ENCODE measurements around the gene EPB41L3.

- no peak for TF ChIP-seq EZH2phosphoT487 (IDR thresholded peaks at IDR 0.05; ENCODE audit: unreplicated experiment)
- no peak for TF ChIP-seq CTCF (conservative IDR thresholded peaks at IDR 0.05; ENCODE audit: low read depth in 2 of 2)
These were observed 173.5 kb downstream of the EPB41L3 start for GRCh38 chr18:5370332-5370731.
